MM.1S (cell line): ENCODE results near the gene NOP56.
A peak's percentile ranks its signal among the peaks of the same experiment; 100 is the strongest.

Experiments
- DNase-seq: peaks from one replicate; pipeline ENCODE4 v3.0.0-alpha.2; 2015
- H2AFZ ChIP-seq: fragments of 300-600 bp; sonication (generic); 2 replicates; pipeline ENCODE4 v1.6.0; 2016; ENCODE audit warnings: antibody characterized with exemption, low read length
- H3F3A ChIP-seq: fragments of 300-600 bp; sonication (generic); 2 replicates; pipeline ENCODE4 v1.6.1; 2016; ENCODE audit warnings: mild to moderate bottlenecking, antibody characterized with exemption, low read length, moderate library complexity, mixed read lengths; ENCODE audit not compliant: insufficient read depth
- H3K27ac ChIP-seq: fragments of 300-600 bp; sonication (generic); 2 replicates; pipeline ENCODE4 v1.5.1; 2016; ENCODE audit warnings: mild to moderate bottlenecking, low read length
- H3K27me3 ChIP-seq: fragments of 300-600 bp; sonication (generic); replicated peaks from 2 replicates; pipeline ENCODE4 v1.6.0; 2016; ENCODE audit warnings: low read length; ENCODE audit not compliant: insufficient read depth
- H3K36me3 ChIP-seq: fragments of 300-600 bp; sonication (generic); replicated peaks from 2 replicates; pipeline ENCODE4 v1.6.1; 2016; ENCODE audit warnings: mild to moderate bottlenecking, low read length, mixed read lengths; ENCODE audit not compliant: insufficient read depth
- H3K4me1 ChIP-seq: fragments of 300-600 bp; sonication (generic); 2 replicates; pipeline ENCODE4 v1.6.1; 2016; ENCODE audit warnings: low read length, mixed read lengths
- H3K4me2 ChIP-seq: fragments of 300-600 bp; sonication (generic); 2 replicates; pipeline ENCODE4 v1.6.0; 2016; ENCODE audit warnings: low read depth, low read length
- H3K4me3 ChIP-seq: fragments of 300-600 bp; sonication (generic); 2 replicates; pipeline ENCODE4 v1.5.1; 2016; ENCODE audit warnings: low read length, mixed read lengths
- H3K79me2 ChIP-seq: fragments of 300-600 bp; sonication (generic); 2 replicates; pipeline ENCODE4 v1.6.1; 2016; ENCODE audit warnings: mixed run types, low read length, mixed read lengths
- H3K9ac ChIP-seq: fragments of 300-600 bp; sonication (generic); 2 replicates; pipeline ENCODE4 v1.6.1; 2016; ENCODE audit warnings: low read length, mixed read lengths
- H3K9me2 ChIP-seq: fragments of 300-600 bp; sonication (generic); replicated peaks from 2 replicates; pipeline ENCODE4 v1.6.1; 2016; ENCODE audit warnings: mild to moderate bottlenecking, low read length, mixed read lengths; ENCODE audit not compliant: insufficient read depth
- H3K9me3 ChIP-seq: fragments of 300-600 bp; sonication (generic); replicated peaks from 2 replicates; pipeline ENCODE4 v1.6.1; 2016; ENCODE audit warnings: mild to moderate bottlenecking, low read length, mixed read lengths; ENCODE audit not compliant: insufficient read depth
- H4K20me1 ChIP-seq: fragments of 300-600 bp; sonication (generic); 2 replicates; pipeline ENCODE4 v1.6.1; 2016; ENCODE audit warnings: mild to moderate bottlenecking, low read length, moderate library complexity, mixed read lengths; ENCODE audit not compliant: insufficient read depth
- CTCF ChIP-seq: fragments of 300-600 bp; sonication (generic); IDR thresholded peaks from 2 replicates; pipeline ENCODE4 v1.5.1; 2016; ENCODE audit warnings: antibody characterized with exemption, low read length, mixed read lengths
- EZH2 ChIP-seq: fragments of 300-600 bp; sonication (generic); optimal IDR thresholded peaks from 2 replicates; pipeline ENCODE3; 2017; ENCODE audit warnings: low read depth, mild to moderate bottlenecking, antibody characterized with exemption, low read length, mixed read lengths
- EZH2phosphoT487 ChIP-seq: fragments of 300-600 bp; sonication (generic); IDR thresholded peaks from 2 replicates; pipeline ENCODE4 v1.6.1; 2018; ENCODE audit warnings: antibody characterized with exemption, low read length

The NOP56 gene

DNA sequence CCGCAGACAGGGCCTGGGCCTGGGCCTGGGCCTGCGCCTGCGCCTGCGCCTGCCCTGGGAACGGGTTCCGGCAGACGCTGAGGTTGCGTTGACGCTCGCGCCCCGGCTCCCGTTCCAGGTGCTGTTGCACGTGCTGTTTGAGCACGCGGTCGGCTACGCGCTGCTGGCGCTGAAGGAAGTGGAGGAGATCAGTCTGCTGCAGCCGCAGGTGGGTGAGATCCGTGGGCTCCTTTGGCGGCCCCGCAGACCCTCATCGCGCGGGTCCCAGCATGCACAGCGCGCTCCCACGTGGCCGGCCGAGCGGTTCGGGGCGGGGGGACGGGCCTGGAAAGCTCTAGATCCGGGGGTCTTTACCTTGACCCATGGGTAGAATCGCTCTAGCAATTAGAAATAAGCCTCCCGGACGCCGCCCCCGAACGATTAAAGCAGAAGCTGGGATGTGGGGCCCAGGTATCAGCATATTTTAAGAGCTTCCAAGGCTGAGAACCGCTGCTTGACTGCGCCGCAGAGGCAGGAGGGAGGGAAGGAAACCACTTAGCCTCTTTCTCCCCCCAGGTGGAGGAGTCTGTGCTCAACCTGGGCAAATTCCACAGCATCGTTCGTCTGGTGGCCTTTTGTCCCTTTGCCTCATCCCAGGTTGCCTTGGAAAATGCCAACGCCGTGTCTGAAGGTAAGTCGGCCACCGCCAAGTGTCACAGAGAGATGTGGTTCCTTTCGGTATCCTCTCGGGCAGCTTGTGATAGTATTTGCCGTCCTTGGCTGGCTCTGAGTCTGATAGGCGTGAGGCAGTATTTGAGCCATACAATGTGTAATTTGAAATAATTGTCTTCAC is 508 bp downstream of the NOP56 start:
- Histone ChIP-seq H3K36me3 (peaks cover 36% of the 10 kb centered on the region), H2AFZ (peak overlapping the region; percentile 71), H3K4me2 (peak overlapping the region; percentile 76), H3K9me2 (no peaks in the 10 kb centered on the region), H4K20me1 (peaks cover 46% of the 10 kb centered on the region), H3K9me3 (no peaks in the 10 kb centered on the region), H3K9ac (peak overlapping the region; percentile 99), H3K27me3 (no peaks in the 10 kb centered on the region), H3K4me1 (peaks cover 12% of the 10 kb centered on the region), H3K4me3 (peak overlapping the region; percentile 86), H3F3A (peaks cover 66% of the 10 kb centered on the region), H3K79me2 (peaks cover 54% of the 10 kb centered on the region), H3K27ac (peak overlapping the region; percentile 64; the same call in 1 of the 2 replicates)
- TF ChIP-seq EZH2: no peak
- no peak for TF ChIP-seq CTCF
- no peak for TF ChIP-seq EZH2phosphoT487
- peak; percentile 36 for DNase-seq

DNA sequence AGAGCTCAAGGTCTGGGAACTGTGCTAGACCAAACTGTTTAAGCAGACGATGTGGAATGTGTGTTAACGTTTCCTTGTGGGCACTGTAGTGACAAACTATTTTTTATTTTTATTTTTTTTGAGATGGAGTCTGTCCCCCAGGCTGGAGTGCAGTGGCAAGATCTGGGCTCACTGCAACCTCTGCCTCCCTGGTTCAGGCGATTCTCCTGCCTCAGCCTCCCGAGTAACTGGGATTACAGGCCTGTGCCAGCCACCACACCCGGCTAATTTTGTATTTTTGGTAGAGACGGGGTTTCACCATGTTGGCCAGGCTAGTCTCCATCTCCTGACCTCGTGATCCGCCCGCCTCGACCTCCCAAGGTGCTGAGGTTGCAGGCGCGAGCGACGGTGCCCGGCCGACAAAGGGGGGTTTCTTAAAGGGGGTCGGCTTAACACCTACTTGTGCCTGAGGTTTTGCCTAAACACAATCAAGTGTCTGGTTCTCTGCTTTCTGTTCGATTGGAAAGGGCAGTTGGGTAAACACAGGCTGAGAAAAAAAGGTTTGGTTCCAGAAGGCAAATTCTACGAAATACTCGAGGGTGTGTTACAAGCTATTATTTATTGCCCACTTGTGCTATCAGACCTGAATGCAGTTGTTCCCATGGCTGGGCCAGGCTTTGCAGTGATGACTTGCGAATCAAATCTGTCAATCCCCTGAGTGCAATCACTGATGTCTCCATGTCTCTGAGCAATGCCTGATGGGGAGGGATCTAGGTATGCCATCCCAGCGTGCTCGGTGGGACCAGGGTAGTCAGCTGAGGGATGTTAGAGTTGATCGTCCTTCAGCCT is 1.3 kb downstream of the NOP56 start:
- H3K36me3 ChIP-seq: peaks cover 36% of the 10 kb centered on the region
- peak overlapping the region; percentile 76 for H3K4me2 ChIP-seq
- H3K9me2 ChIP-seq: no peaks in the 10 kb centered on the region
- H2AFZ ChIP-seq: no peak overlapping the region
- H3K79me2 ChIP-seq: peaks cover 54% of the 10 kb centered on the region
- no peak for DNase-seq
- peaks cover 74% of the 10 kb centered on the region for H3F3A ChIP-seq
- peak overlapping the region; percentile 99 for H3K9ac ChIP-seq
- H4K20me1 ChIP-seq: peaks cover 51% of the 10 kb centered on the region
- H3K9me3 ChIP-seq: no peaks in the 10 kb centered on the region
- peak overlapping the region; percentile 86 for H3K4me3 ChIP-seq
- peaks cover 12% of the 10 kb centered on the region for H3K4me1 ChIP-seq
- TF ChIP-seq CTCF: no peak
- no peak for TF ChIP-seq EZH2phosphoT487
- no peak for TF ChIP-seq EZH2
- no peaks in the 10 kb centered on the region for H3K27me3 ChIP-seq
- H3K27ac ChIP-seq: peak overlapping the region; percentile 64; the same call in 1 of the 2 replicates

GRCh38 chr20:2654384-2654822 is 2.0 kb downstream of the NOP56 start:
- Histone ChIP-seq H3K79me2 (peaks cover 54% of the 10 kb centered on the region), H3K4me1 (peaks cover 12% of the 10 kb centered on the region), H4K20me1 (peaks cover 51% of the 10 kb centered on the region)

More at GRCh38 chr20:2654384-2654822, 2.0 kb downstream of the NOP56 start:
- peak overlapping the region; percentile 10; the same call in 1 of the 2 replicates for H3K27ac ChIP-seq
- H3F3A ChIP-seq: peaks cover 80% of the 10 kb centered on the region
- H3K9ac ChIP-seq: peak overlapping the region; percentile 99; the same call in 1 of the 2 replicates
- peak overlapping the region; percentile 86 for H3K4me3 ChIP-seq
- H2AFZ ChIP-seq: no peak overlapping the region
- no peak for DNase-seq
- no peaks in the 10 kb centered on the region for H3K9me2 ChIP-seq
- no peaks in the 10 kb centered on the region for H3K27me3 ChIP-seq
- peak overlapping the region; percentile 76 for H3K4me2 ChIP-seq
- H3K36me3 ChIP-seq: peaks cover 36% of the 10 kb centered on the region
- TF ChIP-seq EZH2phosphoT487 (no peak), EZH2 (no peak), CTCF (no peak)
- H3K9me3 ChIP-seq: no peaks in the 10 kb centered on the region
